ENCODE measurements around the gene SLC25A38. TPM values are rescaled to one million over a fixed set of nuclear protein-coding genes. Genes with fewer than 3 reads are reported as not detected.

The SLC25A38 gene
- polyA plus RNA-seq, 2 of the 4 experiments (the other 2 are of a cell fraction), result 31.9 to 52.8 TPM

- no peaks in the 10 kb centered on the region for H3K9me3 ChIP-seq
- DNase-seq (ENCODE audit: low read depth in 1 of 2, low spot score in 1 of 2) (no peak), FAIRE-seq (no peak), ATAC-seq (no peak)
- no peak overlapping the region for H3K27ac ChIP-seq
- CTCF ChIA-PET, result interaction anchor here (0.7 kb wide), 1 partner anchor 40 kb away, joined by 3 read pairs; no protein-coding TSS in a partner anchor
- no peak for TF ChIP-seq PBX3 (IDR thresholded peaks at IDR 0.05)
- TF ChIP-seq HOXA7 (CRISPR knock-in tag; IDR thresholded peaks at IDR 0.05), result no peak
- TF ChIP-seq HES2 (IDR thresholded peaks at IDR 0.05), result no peak
- no peak for TF ChIP-seq EHMT2 (IDR thresholded peaks at IDR 0.05; ENCODE audit: low read depth)
- TF ChIP-seq RCOR1 (IDR thresholded peaks at IDR 0.05; ENCODE audit: low read depth, low read length), result no peak
- TF ChIP-seq POLR2AphosphoS2 (conservative IDR thresholded peaks at IDR 0.05; ENCODE audit: low read length), result no peak
- POLR2A ChIA-PET, result no interaction called here
- no peaks in the 10 kb centered on the region for H3K4me1 ChIP-seq
- no peak overlapping the region for H3K4me3 ChIP-seq
- H3K4me2 ChIP-seq, result no peak overlapping the region
These were observed 38.3 kb upstream of the SLC25A38 start for GRCh38 chr3:39344746-39345344.

GRCh38 chr3:39346785-39347585, 36.2 kb upstream of the SLC25A38 start:
- WGBS (ENCODE audit: missing lambda C conversion rate), result 48% methylated on average over 2 of the region's 2 CpGs
- ChIA-PET CTCF (interaction anchor here (1.0 kb wide), 1 partner anchor 30 kb away, joined by 3 read pairs; no protein-coding TSS in a partner anchor), POLR2A (no interaction called here)
- no peak overlapping the region for H3K4me3 ChIP-seq
- TF ChIP-seq ZFP36 (IDR thresholded peaks at IDR 0.05; ENCODE audit: borderline replicate concordance, partially characterized antibody) (no peak), FOSB (CRISPR knock-in tag; IDR thresholded peaks at IDR 0.05) (no peak), RCOR1 (IDR thresholded peaks at IDR 0.05; ENCODE audit: low read depth, low read length) (no peak)
- H3K9me3 ChIP-seq, result no peaks in the 10 kb centered on the region
- no peak overlapping the region for H3K4me2 ChIP-seq
- no peak for ATAC-seq
- FAIRE-seq, result no peak
- no peaks in the 10 kb centered on the region for H3K4me1 ChIP-seq
- DNase-seq (ENCODE audit: low read depth in 1 of 2, low spot score in 1 of 2), result no peak
- H3K27ac ChIP-seq, result no peak overlapping the region

GRCh38 chr3:39347586-39347876, 35.6 kb upstream of the SLC25A38 start:
- no peak for DNase-seq (ENCODE audit: low read depth in 1 of 2, low spot score in 1 of 2)
- no peak for ATAC-seq
- CTCF ChIA-PET, result interaction anchor here (1.0 to 1.3 kb wide), 2 partner anchors 65 to 220 kb away, joined by 3 to 4 read pairs; no protein-coding TSS in a partner anchor
- no peak for FAIRE-seq
- Histone ChIP-seq H3K4me2 (no peak overlapping the region), H3K4me3 (no peak overlapping the region), H3K27ac (no peak overlapping the region), H3K4me1 (no peaks in the 10 kb centered on the region), H3K9me3 (no peaks in the 10 kb centered on the region)
- 4% methylated on average over 3 of the region's 3 CpGs for WGBS (ENCODE audit: missing lambda C conversion rate)
- TF ChIP-seq CEBPB (IDR thresholded peaks at IDR 0.05), result no peak
- no peak for TF ChIP-seq NPAS2 (CRISPR knock-in tag; IDR thresholded peaks at IDR 0.05; ENCODE audit: borderline replicate concordance)
- no peak for TF ChIP-seq ESRRA (IDR thresholded peaks at IDR 0.05; ENCODE audit: borderline replicate concordance, low read length)
- no peak for TF ChIP-seq MYC (IDR thresholded peaks at IDR 0.05; ENCODE audit: borderline replicate concordance, low read length)
- no peak for TF ChIP-seq KDM1A (IDR thresholded peaks at IDR 0.05; ENCODE audit: low read depth)
- TF ChIP-seq ZC3H11A (IDR thresholded peaks at IDR 0.05), result no peak
- no peak for TF ChIP-seq NFE2L2 (conservative IDR thresholded peaks at IDR 0.05; ENCODE audit: low read length)
- POLR2A ChIA-PET, result no interaction called here

- H3K4me2 ChIP-seq, result no peak overlapping the region
- H3K4me3 ChIP-seq, result no peak overlapping the region
- DNase-seq (ENCODE audit: low read depth in 1 of 2, low spot score in 1 of 2) (no peak), ATAC-seq (no peak), FAIRE-seq (no peak)
- H3K9me3 ChIP-seq, result no peaks in the 10 kb centered on the region
- TF ChIP-seq MAX (IDR thresholded peaks at IDR 0.05) (no peak), MAFK (IDR thresholded peaks at IDR 0.05; ENCODE audit: partially characterized antibody) (no peak), HOXA7 (CRISPR knock-in tag; IDR thresholded peaks at IDR 0.05) (no peak), POLR2AphosphoS2 (conservative IDR thresholded peaks at IDR 0.05; ENCODE audit: low read length) (no peak)
- no peak overlapping the region for H3K27ac ChIP-seq
- 8% methylated on average over 3 of the region's 3 CpGs for WGBS (ENCODE audit: missing lambda C conversion rate)
- CTCF ChIA-PET, result interaction anchor here (1.3 kb wide), 1 partner anchor 222 kb away, joined by 3 read pairs; no protein-coding TSS in a partner anchor
- no peaks in the 10 kb centered on the region for H3K4me1 ChIP-seq
- POLR2A ChIA-PET, result no interaction called here
These were observed 34.1 kb upstream of the SLC25A38 start for GRCh38 chr3:39349080-39349479.
